Astrocyte (in vitro differentiated cells and primary cell): ENCODE results near the gene NXN. TPM values are rescaled to one million over a fixed set of nuclear protein-coding genes. Genes with fewer than 3 reads are reported as not detected.

Experiments
- DNase-seq: peaks from one replicate; pipeline ENCODE4 v3.0.0-alpha.2; 2010; ENCODE audit warnings: low read depth
- FAIRE-seq: peaks from 2 replicates; lab custom pipeline; 2011; peaks lifted over from hg19 to GRCh38; lab: Jason Lieb, UNC
- H2AFZ ChIP-seq: 2 replicates; pipeline ENCODE4 v1.6.0; 2012; ENCODE audit warnings: low read depth, low read length, inconsistent platforms
- H3K27ac ChIP-seq: 2 replicates; pipeline ENCODE4 v1.5.1; 2011; ENCODE audit warnings: low read depth, low read length, inconsistent platforms
- H3K27me3 ChIP-seq: 2 replicates; pipeline ENCODE4 v1.6.0; 2011; ENCODE audit warnings: low read length, inconsistent platforms; ENCODE audit not compliant: insufficient read depth
- H3K36me3 ChIP-seq: 2 replicates; pipeline ENCODE4 v1.5.1; 2011; ENCODE audit warnings: low read length, inconsistent platforms; ENCODE audit not compliant: insufficient read depth
- H3K4me1 ChIP-seq: 2 replicates; pipeline ENCODE4 v1.5.1; 2011; ENCODE audit warnings: low read length, inconsistent platforms; ENCODE audit not compliant: insufficient read depth
- H3K4me2 ChIP-seq: 2 replicates; pipeline ENCODE4 v1.6.0; 2012; ENCODE audit warnings: low read length, inconsistent platforms
- H3K4me3 ChIP-seq: 2 replicates; pipeline ENCODE4 v1.5.1; 2011; ENCODE audit warnings: low read depth, mild to moderate bottlenecking, low read length, inconsistent platforms; ENCODE audit not compliant: insufficient read depth
- H3K79me2 ChIP-seq: 2 replicates; pipeline ENCODE4 v1.6.0; 2012; ENCODE audit warnings: mild to moderate bottlenecking, low read length, inconsistent platforms; ENCODE audit not compliant: insufficient read depth
- H3K9ac ChIP-seq: 2 replicates; pipeline ENCODE4 v1.6.0; 2012; ENCODE audit warnings: mild to moderate bottlenecking, low read length, inconsistent platforms
- H3K9me3 ChIP-seq: 2 replicates; pipeline ENCODE4 v1.5.1; 2012; ENCODE audit warnings: low read depth, mild to moderate bottlenecking, low read length, inconsistent platforms; ENCODE audit not compliant: insufficient read depth
- H4K20me1 ChIP-seq: 2 replicates; pipeline ENCODE4 v1.6.0; 2012; ENCODE audit warnings: low read length, inconsistent platforms; ENCODE audit not compliant: insufficient read depth
- H3K27ac Mint-ChIP-seq: one replicate; pipeline ENCODE4 v1.8.0; 2021; ENCODE audit warnings: mild to moderate bottlenecking, mixed read lengths; ENCODE audit not compliant: unreplicated experiment
- H3K27me3 Mint-ChIP-seq: one replicate; pipeline ENCODE4 v1.8.0; 2021; ENCODE audit warnings: low read depth, mixed read lengths; ENCODE audit not compliant: unreplicated experiment
- H3K36me3 Mint-ChIP-seq: one replicate; pipeline ENCODE4 v1.8.0; 2021; ENCODE audit warnings: low read depth, mixed read lengths; ENCODE audit not compliant: unreplicated experiment
- H3K4me1 Mint-ChIP-seq: one replicate; pipeline ENCODE4 v1.8.0; 2021; ENCODE audit warnings: low read depth, mixed read lengths; ENCODE audit not compliant: unreplicated experiment
- H3K4me3 Mint-ChIP-seq: one replicate; pipeline ENCODE4 v1.8.0; 2021; ENCODE audit warnings: mild to moderate bottlenecking, moderate library complexity, mixed read lengths; ENCODE audit not compliant: unreplicated experiment
- H3K9me3 Mint-ChIP-seq: one replicate; pipeline ENCODE4 v1.8.0; 2021; ENCODE audit warnings: mild to moderate bottlenecking, mixed read lengths; ENCODE audit not compliant: unreplicated experiment
- EZH2 ChIP-seq: IDR thresholded peaks from 2 replicates; pipeline ENCODE4 v1.6.1; 2012; ENCODE audit warnings: mild to moderate bottlenecking, low read length, inconsistent platforms; ENCODE audit not compliant: insufficient read depth
- total RNA-seq: library from RNA; stranded (reverse); gene quantifications from 2 replicates; pipeline ENCODE4 v1.2.1, GENCODE V29; 2021
- TF ChIP-seq, protein P1 (sequence below): IDR thresholded peaks from 2 replicates; pipeline ENCODE4 v1.5.1; 2011; ENCODE audit warnings: low read depth, mild to moderate bottlenecking, inconsistent platforms, low read length, moderate library complexity; ENCODE audit not compliant: insufficient read depth

Gene NXN
- total RNA-seq, 1 donor from 2014 or later = 104 TPM

DNA sequence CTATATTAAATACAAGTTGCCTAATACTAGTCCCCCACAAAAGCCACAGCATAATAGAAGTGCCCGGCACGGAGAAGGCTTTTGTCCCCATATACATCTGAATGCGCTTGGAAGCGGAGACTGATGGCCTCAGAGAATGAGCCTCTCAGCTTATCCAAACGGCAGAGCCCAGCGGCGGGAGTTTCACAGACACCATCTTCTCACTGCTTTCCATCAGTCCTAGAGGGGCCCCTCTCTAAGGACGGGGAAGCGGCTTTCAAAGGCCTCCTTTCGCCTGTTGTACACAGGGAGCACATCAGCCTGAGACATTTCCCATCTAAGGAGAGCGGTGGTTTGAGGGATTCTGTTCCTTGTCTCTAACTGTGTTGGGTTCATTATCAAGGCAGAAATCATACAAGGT is 16.9 kb downstream of the NXN start:
- no peak overlapping the region for H3K4me2 ChIP-seq
- peaks cover 88% of the 10 kb centered on the region for H3K79me2 ChIP-seq
- H3K27ac Mint-ChIP-seq = no peak overlapping the region
- peaks cover 44% of the 10 kb centered on the region for H3K4me1 Mint-ChIP-seq
- no peak overlapping the region for H3K4me3 ChIP-seq
- H3K9me3 ChIP-seq = no peaks in the 10 kb centered on the region
- H3K27ac ChIP-seq = no peak overlapping the region
- H3K27me3 Mint-ChIP-seq = no peaks in the 10 kb centered on the region
- no peak overlapping the region for H2AFZ ChIP-seq
- H3K9ac ChIP-seq = no peak overlapping the region
- H3K27me3 ChIP-seq = peaks cover 3% of the 10 kb centered on the region
- no peaks in the 10 kb centered on the region for H3K9me3 Mint-ChIP-seq
- TF ChIP-seq, protein P1, sequence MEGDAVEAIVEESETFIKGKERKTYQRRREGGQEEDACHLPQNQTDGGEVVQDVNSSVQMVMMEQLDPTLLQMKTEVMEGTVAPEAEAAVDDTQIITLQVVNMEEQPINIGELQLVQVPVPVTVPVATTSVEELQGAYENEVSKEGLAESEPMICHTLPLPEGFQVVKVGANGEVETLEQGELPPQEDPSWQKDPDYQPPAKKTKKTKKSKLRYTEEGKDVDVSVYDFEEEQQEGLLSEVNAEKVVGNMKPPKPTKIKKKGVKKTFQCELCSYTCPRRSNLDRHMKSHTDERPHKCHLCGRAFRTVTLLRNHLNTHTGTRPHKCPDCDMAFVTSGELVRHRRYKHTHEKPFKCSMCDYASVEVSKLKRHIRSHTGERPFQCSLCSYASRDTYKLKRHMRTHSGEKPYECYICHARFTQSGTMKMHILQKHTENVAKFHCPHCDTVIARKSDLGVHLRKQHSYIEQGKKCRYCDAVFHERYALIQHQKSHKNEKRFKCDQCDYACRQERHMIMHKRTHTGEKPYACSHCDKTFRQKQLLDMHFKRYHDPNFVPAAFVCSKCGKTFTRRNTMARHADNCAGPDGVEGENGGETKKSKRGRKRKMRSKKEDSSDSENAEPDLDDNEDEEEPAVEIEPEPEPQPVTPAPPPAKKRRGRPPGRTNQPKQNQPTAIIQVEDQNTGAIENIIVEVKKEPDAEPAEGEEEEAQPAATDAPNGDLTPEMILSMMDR = no peak
- TF ChIP-seq EZH2 = no peak
- peaks cover 85% of the 10 kb centered on the region for H4K20me1 ChIP-seq
- H3K36me3 Mint-ChIP-seq = peaks cover 9% of the 10 kb centered on the region
- no peak overlapping the region for H3K4me3 Mint-ChIP-seq
- no peaks in the 10 kb centered on the region for H3K36me3 ChIP-seq
- FAIRE-seq (no peak), DNase-seq (no peak)
- peaks cover 22% of the 10 kb centered on the region for H3K4me1 ChIP-seq

DNA sequence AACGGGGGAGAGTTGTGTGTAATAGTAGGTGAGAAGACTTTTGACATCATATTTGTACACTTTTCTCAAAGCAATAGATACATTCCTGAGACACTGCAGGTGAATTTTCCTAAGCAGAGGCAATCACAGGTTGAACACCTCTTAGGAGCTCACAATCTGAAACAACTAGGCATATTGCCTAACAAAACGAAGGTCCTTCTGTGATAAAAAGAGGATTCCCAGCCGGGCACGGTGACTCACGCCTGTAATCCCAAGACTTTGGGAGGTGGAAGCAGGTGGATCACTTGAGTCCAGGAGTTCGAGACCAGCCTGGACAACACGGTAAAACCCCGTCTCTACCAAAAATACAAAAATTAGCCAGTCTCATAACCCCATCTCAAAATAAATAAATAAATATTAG is 17.4 kb downstream of the NXN start:
- Histone ChIP-seq H3K4me1 (peaks cover 22% of the 10 kb centered on the region), H3K9ac (no peak overlapping the region), H2AFZ (no peak overlapping the region), H3K4me3 (no peak overlapping the region), H4K20me1 (peaks cover 85% of the 10 kb centered on the region), H3K79me2 (peaks cover 88% of the 10 kb centered on the region), H3K9me3 (no peaks in the 10 kb centered on the region), H3K4me2 (no peak overlapping the region), H3K27me3 (peaks cover 3% of the 10 kb centered on the region), H3K27ac (no peak overlapping the region), H3K36me3 (no peaks in the 10 kb centered on the region)
- no peaks in the 10 kb centered on the region for H3K27me3 Mint-ChIP-seq
- FAIRE-seq (no peak), DNase-seq (no peak)
- peaks cover 48% of the 10 kb centered on the region for H3K4me1 Mint-ChIP-seq
- no peak for TF ChIP-seq EZH2
- H3K36me3 Mint-ChIP-seq = peaks cover 11% of the 10 kb centered on the region
- no peaks in the 10 kb centered on the region for H3K9me3 Mint-ChIP-seq
- H3K4me3 Mint-ChIP-seq = no peak overlapping the region
- H3K27ac Mint-ChIP-seq = no peak overlapping the region

DNA sequence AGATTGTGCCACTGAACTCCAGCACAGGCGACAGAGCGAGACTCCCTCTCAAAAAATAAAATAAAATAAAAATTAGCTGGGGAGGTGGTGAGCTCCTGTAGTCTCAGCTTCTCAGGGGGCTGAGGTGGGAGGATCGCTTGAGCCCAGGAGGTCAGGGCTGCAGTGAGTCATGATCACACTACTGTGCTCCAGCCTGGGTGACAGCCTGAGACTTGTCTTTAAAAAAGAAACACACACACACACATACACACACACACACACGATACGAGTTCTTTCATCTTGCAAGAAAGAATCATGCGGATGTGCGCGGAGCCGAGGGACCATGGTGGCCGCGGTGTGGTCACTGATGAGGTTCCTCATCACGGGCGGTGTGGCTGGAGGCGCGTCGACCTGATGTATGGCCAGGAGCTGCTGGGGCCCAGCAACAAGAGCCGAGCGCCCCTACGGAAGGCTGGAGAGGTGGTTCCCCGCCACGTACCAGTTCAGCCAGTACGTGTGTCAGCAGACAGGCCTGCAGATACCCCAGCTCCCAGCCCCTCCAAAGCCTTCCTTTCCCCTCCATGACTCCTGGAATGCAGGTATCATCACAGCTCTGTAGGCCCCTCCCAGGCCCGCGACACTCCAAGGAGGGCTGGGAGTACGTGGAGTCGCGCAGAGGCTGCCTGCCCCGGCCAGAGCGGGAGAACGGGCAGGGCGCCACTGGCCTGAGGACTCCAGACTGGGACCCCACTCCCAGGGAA is 20.7 kb downstream of the NXN start:
- H3K79me2 ChIP-seq = peaks cover 69% of the 10 kb centered on the region
- no peak overlapping the region for H3K4me3 Mint-ChIP-seq
- H3K27me3 ChIP-seq = peaks cover 3% of the 10 kb centered on the region
- peaks cover 59% of the 10 kb centered on the region for H4K20me1 ChIP-seq
- H3K9me3 Mint-ChIP-seq = no peaks in the 10 kb centered on the region
- H2AFZ ChIP-seq = no peak overlapping the region
- no peak overlapping the region for H3K27ac ChIP-seq
- no peak overlapping the region for H3K4me2 ChIP-seq
- DNase-seq (no peak), FAIRE-seq (no peak)
- no peak for TF ChIP-seq EZH2
- TF ChIP-seq, protein P1 = no peak
- H3K4me1 Mint-ChIP-seq = peaks cover 47% of the 10 kb centered on the region
- no peak overlapping the region for H3K9ac ChIP-seq
- H3K36me3 Mint-ChIP-seq = peaks cover 19% of the 10 kb centered on the region
- H3K27me3 Mint-ChIP-seq = no peaks in the 10 kb centered on the region
- no peak overlapping the region for H3K27ac Mint-ChIP-seq
- H3K36me3 ChIP-seq = no peaks in the 10 kb centered on the region
- H3K9me3 ChIP-seq = no peaks in the 10 kb centered on the region
- peaks cover 25% of the 10 kb centered on the region for H3K4me1 ChIP-seq
- H3K4me3 ChIP-seq = no peak overlapping the region
